AG10803 (cell line): Measurements from ENCODE around the gene BLVRB.
"Not testable (repeated sequence)": the region's sequence is repeated elsewhere in the genome, so short reads cannot be mapped to it uniquely, and the experiment has no call there.

ENCODE experiments used
- DNase-seq: peaks from one replicate; pipeline ENCODE4 v3.0.0; 2010; ENCODE audit warnings: low read depth
- H3K4me3 ChIP-seq: 2 replicates; pipeline ENCODE4 v1.5.1; 2011; ENCODE audit warnings: mild to moderate bottlenecking, low read length, control low read depth
- TF ChIP-seq, protein P1 (sequence below): conservative IDR thresholded peaks from 2 replicates; pipeline ENCODE4 v1.5.1; 2011; ENCODE audit warnings: mild to moderate bottlenecking, low read length, control low read depth, inconsistent platforms

Gene BLVRB

DNA sequence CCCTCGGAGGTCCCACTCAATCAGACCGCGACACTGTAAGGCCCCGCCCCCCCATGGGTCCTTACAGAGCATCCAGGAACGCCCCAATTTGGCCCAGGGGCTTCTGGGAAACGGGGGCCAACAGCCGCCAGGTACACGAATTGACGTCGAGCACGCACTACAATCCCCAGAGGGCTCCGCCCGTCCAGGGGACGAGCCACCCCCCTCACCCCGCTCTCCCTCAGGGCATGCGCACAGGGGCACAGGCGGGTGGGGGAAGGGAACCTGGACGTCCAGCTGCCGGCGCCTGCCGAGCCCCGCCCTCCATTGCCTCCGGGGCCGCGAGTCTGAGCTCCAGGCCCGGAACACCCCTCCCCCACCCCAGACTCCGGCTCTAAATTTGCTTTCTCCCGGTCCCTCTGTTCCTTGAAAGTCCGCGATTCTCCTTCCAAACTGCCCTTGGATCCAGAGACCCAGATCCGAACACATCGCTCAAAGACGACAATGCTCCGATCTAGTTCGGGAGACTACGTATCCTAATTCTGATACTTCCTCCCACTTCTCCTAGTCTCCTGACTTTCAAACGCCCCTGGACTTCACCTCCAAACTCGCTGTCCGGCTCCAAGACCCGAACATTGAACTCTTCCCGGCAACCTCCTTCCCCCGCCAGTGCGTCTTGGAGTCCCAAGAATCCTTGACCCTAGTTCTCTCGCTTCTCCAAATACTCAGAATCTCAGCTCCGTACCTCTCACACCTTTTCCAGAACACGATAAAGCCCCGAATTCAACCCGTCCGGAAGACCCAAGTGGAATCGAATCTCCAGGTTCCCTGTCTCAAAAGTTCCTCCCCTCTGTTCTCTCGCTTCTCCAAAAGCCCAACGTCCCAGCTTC, 22.2 kb downstream of the BLVRB start:
- H3K4me3 ChIP-seq, result peak overlapping the region; percentile 74
- TF ChIP-seq, protein P1, sequence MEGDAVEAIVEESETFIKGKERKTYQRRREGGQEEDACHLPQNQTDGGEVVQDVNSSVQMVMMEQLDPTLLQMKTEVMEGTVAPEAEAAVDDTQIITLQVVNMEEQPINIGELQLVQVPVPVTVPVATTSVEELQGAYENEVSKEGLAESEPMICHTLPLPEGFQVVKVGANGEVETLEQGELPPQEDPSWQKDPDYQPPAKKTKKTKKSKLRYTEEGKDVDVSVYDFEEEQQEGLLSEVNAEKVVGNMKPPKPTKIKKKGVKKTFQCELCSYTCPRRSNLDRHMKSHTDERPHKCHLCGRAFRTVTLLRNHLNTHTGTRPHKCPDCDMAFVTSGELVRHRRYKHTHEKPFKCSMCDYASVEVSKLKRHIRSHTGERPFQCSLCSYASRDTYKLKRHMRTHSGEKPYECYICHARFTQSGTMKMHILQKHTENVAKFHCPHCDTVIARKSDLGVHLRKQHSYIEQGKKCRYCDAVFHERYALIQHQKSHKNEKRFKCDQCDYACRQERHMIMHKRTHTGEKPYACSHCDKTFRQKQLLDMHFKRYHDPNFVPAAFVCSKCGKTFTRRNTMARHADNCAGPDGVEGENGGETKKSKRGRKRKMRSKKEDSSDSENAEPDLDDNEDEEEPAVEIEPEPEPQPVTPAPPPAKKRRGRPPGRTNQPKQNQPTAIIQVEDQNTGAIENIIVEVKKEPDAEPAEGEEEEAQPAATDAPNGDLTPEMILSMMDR, result no peak
- peak; percentile 100 for DNase-seq

DNA sequence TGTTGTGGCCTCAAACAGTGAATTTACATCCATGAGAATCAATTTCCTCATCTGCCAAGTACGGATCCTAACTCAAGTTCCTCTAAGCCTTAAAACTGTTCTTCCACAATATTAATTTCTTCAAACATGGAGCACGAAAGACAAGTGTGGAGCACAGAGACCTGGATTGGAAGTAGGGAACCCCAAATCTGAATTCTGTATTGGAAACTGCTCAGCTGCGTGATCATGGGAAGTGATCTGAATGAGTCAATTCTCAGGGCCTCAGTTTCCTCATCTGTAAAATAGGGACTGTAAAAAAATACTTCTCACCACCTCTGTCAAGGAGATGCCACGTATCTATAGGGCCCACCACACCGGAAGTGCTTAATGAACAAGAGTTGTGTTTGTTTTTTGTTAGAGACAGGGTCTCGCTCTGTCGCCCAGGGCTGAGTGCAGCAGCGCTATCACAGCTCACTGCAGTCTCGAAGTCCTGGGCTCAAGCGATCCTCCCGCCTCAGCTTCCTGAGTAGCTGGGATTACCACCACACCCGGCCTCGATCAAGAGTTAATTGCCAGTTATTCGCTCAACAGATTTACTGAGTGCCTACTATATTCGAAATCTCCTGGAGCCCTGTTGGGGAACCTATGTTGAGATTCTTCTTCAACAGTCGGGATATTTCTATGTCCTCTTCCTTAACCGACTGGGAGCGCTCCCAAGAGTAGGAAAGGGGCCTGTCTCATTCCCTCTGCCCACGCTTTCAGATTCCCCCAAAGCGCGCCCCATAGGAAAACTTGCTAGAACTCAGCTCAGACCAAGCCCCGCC, 23.0 kb downstream of the BLVRB start:
- TF ChIP-seq, protein P1, result no peak
- no peak for DNase-seq
- peak overlapping the region; percentile 71 for H3K4me3 ChIP-seq

DNA sequence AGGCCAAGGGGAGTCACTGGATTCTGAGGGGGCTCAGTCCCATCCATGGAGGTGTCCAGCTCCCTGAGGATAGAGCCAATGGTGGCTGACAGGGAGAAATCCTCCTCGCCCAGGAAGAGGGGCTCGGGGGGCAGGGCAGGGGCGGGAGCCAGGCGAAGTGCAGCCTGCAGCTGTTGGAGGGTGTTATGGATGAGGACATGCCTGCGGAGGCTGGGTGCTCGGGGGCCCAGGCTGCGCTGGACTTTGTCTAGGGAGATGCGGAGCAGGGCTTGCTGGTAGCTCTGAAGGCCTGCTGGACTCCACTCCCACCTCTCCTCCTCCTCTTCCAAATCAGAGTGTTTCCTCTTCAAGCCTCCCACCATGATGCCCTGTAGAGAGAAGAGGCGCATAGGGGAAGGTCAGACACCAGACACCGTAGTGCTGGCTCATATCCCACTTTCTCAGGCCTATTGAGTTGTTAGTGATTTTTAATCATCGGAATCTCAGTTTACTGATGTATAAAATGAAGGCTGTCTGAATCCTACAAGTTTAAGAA, 23.8 kb downstream of the BLVRB start:
- DNase-seq, result no peak
- H3K4me3 ChIP-seq, result peak overlapping the region; percentile 8; the same call in 1 of the 2 replicates
- TF ChIP-seq, protein P1, result no peak

DNA sequence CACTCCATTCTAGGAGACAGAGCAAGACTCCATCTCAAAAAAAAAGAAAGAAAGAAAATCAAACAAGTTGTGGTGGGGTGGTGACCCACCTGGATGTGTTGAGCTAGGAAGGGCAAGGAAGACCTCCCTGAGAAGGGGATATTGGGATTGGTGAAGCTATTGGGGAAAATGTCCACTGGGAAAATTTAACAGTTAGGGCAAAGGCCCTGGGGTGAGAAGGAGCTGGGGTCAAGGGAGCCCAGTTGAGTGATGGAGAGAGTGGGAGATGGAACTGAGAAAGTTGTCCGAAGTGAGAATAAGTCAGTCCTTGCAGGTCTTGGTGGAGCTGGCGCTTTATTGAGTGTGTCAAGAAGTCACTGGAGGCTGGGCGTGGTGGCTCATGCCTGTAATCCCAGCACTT, 27.3 kb downstream of the BLVRB start:
- DNase-seq, result no peak
- TF ChIP-seq, protein P1, result no peak
- H3K4me3 ChIP-seq, result no peak overlapping the region

DNA sequence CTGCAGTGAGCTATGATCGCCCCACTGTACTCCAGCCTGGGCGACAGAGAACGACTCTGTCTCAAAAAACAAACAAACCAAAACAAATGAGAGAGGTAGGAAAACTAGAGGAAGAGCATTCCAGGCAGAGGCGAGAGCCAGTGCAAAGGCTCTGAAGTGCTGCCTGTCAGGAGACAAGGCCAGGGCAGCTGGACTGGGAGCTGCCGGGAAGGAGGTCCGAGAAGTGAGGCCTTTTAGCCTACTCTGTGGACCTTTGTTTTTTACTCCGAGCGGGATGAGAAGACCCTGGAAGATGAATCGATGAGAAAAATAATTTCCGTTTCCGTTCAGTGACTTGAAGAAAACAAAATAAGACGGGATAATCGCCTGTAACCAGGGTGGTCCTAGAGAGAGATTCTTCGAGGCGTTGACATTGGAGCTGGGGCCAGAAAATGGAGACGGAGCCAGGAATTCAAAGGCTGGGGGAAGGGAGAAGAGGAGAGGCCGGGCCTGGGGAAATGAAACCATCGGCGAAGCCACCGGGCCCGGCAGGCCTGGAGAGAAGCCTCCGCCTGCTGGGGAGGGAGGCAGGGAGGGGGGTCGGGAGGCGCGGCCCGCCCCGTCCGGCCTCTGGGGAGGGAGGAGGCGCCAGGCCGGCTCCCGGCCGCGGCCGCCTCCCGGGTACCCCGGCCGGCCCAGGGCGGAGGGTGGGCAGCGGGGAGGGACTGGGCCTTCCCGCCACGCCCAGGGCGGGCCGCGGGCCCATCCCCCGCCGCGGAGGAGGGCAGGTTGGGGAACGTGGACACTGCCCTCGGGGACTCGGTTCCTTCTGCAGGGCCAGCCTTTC, 31.9 kb downstream of the BLVRB start:
- TF ChIP-seq, protein P1, result no peak
- H3K4me3 ChIP-seq, result peak overlapping the region; percentile 64
- peak; percentile 92 for DNase-seq

DNA sequence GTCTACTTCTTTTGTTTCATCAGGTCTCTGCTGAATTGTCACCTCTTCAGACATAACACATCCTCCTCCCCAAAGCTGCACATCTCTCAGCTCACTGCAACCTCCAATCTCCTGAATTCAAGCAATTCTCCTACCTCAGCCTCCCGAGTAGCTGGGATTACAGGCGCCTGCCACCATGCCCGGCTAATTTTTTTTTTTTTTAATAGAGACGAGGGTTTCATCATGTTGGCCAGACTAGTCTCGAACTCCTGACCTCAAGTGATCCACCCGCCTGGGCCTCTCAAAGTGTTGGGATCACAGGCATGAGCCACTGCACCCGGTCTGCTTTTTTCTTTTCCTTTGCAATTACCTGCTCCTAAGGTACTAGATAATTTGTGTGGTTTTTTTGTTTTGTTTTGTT, 32.8 kb downstream of the BLVRB start:
- DNase-seq, result not testable (repeated sequence)
- peak overlapping the region; percentile 64 for H3K4me3 ChIP-seq

DNA sequence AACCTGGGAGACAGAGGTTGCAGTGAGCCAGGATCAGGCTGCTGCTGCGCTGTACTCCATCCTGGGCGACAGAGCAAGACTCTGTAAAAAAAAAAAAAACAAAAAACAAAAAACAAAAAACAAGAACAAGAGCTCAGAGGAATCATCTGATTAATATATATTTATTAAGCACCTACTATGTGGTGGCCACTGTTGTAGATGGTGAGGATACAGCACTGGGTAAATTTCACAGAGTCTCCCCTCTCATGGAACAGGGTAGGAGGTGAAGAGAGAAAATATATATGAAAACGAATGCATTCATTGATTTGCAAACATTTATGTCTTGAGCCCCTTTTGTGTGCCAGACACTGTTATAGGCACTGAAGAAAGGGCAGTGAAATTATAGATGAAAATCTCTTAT, 33.8 kb downstream of the BLVRB start:
- no peak for DNase-seq
- H3K4me3 ChIP-seq, result no peak overlapping the region
- TF ChIP-seq, protein P1, result no peak

DNA sequence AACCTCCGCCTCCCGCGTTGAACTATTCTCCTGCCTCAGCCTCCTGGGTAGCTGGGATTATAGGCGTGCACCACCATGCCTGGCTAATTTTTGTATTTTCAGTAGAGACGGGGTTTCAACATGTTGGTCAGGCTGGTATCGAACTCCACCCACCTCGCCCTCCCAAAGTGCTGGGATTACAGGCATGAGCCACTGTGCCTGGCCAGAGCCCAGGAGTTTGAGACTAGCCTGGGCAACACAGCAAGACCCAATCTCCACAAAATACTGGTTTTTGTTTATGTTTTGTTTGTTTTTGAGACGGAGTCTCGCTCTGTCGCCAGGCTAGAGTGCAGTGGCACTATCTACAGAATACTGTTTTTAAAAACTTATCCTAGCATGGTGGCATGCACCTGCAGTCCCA, 35.3 kb downstream of the BLVRB start:
- DNase-seq, H3K4me3 ChIP-seq: not testable (repeated sequence)

DNA sequence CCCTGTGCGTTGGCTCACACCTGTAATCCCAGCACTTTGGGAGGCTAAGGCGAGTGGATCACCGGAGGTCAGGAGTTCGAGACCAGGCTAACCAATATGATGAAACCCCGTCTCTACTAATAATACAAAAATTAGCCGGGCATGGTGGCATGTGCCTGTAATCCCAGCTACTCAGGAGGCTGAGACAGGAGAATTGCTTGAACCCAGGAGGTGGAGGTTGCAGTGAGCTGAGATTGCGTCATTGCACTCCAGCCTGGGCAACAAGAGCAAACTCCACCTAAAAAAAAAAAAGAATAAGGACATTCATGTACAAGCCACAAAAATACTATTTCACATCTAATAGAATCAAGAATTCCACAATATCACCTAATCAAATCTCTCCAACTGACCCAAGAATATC, 37.3 kb downstream of the BLVRB start:
- H3K4me3 ChIP-seq, DNase-seq: not testable (repeated sequence)
